HL-60 (cell line): ENCODE data around the gene FMNL3.

Experiments
- DNase-seq, 2 experiments: peaks; one replicate each; pipeline ENCODE4 v3.0.0-alpha.2; 2010 to 2020; ENCODE audit warnings: low read depth in 1 of 2, low spot score in 1 of 2
- H3K27ac ChIP-seq: fragments of 250-450 bp; sonication (Bioruptor Pico); replicated peaks from 2 replicates; pipeline ENCODE4 v1.5.1; 2020; ENCODE audit warnings: mild to moderate bottlenecking, moderate library complexity
- H3K27me3 ChIP-seq: fragments of 250-450 bp; sonication (Bioruptor Pico); 2 replicates; pipeline ENCODE4 v1.5.1; 2021; ENCODE audit warnings: mild to moderate bottlenecking, moderate library complexity; ENCODE audit not compliant: insufficient read depth, poor library complexity, severe bottlenecking
- H3K4me3 ChIP-seq: replicated peaks from 2 replicates; pipeline ENCODE4 v1.5.1; 2011; ENCODE audit warnings: mild to moderate bottlenecking, control low read depth, low read length; ENCODE audit not compliant: insufficient read depth
- GABPA ChIP-seq: IDR thresholded peaks from 2 replicates; pipeline ENCODE4 v1.6.1; 2012; ENCODE audit warnings: low read depth
- POLR2AphosphoS5 ChIP-seq: IDR thresholded peaks from 2 replicates; pipeline ENCODE4 v1.6.1; 2012; ENCODE audit warnings: low read depth
- REST ChIP-seq: IDR thresholded peaks from 2 replicates; pipeline ENCODE4 v1.6.1; 2012; ENCODE audit warnings: low read depth; ENCODE audit not compliant: insufficient replicate concordance
- SPI1 ChIP-seq: IDR thresholded peaks from 2 replicates; pipeline ENCODE4 v1.6.1; 2012; ENCODE audit warnings: low read depth, mild to moderate bottlenecking, borderline replicate concordance
- TF ChIP-seq, protein P1 (sequence below): IDR thresholded peaks from one replicate; pipeline ENCODE4 v1.5.1; 2011; ENCODE audit warnings: low read length, control low read depth, inconsistent platforms; ENCODE audit not compliant: insufficient read depth

The FMNL3 gene

GRCh38 chr12:49648712-49649003 lies 58.5 kb downstream of the FMNL3 start:
- Histone ChIP-seq H3K27me3 (no peaks in the 10 kb centered on the region), H3K4me3 (no peak overlapping the region), H3K27ac (no peak overlapping the region)
- no peak for TF ChIP-seq GABPA
- no peak for TF ChIP-seq POLR2AphosphoS5
- TF ChIP-seq SPI1 = no peak
- TF ChIP-seq REST = no peak
- TF ChIP-seq, protein P1, sequence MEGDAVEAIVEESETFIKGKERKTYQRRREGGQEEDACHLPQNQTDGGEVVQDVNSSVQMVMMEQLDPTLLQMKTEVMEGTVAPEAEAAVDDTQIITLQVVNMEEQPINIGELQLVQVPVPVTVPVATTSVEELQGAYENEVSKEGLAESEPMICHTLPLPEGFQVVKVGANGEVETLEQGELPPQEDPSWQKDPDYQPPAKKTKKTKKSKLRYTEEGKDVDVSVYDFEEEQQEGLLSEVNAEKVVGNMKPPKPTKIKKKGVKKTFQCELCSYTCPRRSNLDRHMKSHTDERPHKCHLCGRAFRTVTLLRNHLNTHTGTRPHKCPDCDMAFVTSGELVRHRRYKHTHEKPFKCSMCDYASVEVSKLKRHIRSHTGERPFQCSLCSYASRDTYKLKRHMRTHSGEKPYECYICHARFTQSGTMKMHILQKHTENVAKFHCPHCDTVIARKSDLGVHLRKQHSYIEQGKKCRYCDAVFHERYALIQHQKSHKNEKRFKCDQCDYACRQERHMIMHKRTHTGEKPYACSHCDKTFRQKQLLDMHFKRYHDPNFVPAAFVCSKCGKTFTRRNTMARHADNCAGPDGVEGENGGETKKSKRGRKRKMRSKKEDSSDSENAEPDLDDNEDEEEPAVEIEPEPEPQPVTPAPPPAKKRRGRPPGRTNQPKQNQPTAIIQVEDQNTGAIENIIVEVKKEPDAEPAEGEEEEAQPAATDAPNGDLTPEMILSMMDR = no peak
- DNase-seq = no peak

- TF ChIP-seq, protein P1 = no peak
- TF ChIP-seq REST (no peak), POLR2AphosphoS5 (no peak), SPI1 (no peak)
- no peak overlapping the region for H3K4me3 ChIP-seq
- no peaks in the 10 kb centered on the region for H3K27me3 ChIP-seq
- no peak overlapping the region for H3K27ac ChIP-seq
- DNase-seq = no peak
Observed at GRCh38 chr12:49647827-49648711, 59.1 kb downstream of the FMNL3 start.

DNA sequence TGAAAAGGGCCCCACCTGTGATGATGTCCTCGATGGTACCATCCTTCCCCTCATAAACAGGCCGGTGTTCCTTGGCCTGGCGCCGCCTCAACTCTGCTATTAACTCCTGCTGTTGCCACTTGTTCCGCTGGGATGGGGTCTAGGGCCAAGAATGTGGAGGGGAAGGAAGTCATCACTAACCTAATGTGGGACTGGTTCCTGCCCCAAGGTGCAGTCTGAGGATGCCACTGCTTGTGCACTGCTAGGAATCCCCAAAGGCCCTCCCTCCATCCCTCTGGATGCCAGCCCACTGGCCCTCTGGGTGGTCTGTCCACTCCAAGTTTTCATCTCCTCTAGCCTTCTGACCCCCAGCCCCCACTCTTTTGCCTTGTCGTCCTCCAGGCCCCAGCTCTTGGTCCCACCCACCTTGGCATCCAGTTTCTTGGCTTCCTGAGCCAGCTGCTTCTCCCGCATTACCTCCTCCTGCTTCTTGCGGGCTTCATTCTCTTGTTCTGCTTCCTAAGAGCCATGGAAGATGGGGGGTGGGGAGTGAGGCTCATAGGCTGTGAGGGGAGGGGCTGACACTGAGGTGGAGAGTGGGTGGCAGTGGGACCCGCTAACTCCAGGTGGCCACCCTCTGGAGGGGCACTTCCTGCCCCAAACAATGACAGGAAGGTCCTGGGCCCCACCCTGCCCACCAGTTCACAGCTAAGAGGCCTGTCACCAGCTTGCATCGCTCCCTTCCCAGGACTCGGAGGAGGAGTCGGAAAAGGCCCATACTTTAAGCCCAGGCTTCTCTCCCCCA lies 60.1 kb downstream of the FMNL3 start:
- no peak for TF ChIP-seq SPI1
- TF ChIP-seq REST = no peak
- no peak for TF ChIP-seq POLR2AphosphoS5
- TF ChIP-seq, protein P1 = no peak
- no peak for TF ChIP-seq GABPA
- DNase-seq = no peak
- Histone ChIP-seq H3K27me3 (no peaks in the 10 kb centered on the region), H3K27ac (no peak overlapping the region), H3K4me3 (no peak overlapping the region)
